ENCODE data around the gene LDLR. TPM values are rescaled to one million over a fixed set of nuclear protein-coding genes. Genes with fewer than 3 reads are reported as not detected.
"Not testable (repeated sequence)": the region's sequence is repeated elsewhere in the genome, so short reads cannot be mapped to it uniquely, and the experiment has no call there.

The LDLR gene
- total RNA-seq, 1 donor from 2014 or later: 242 TPM

- ATAC-seq (peak; percentile 87), DNase-seq (peak; percentile 83)
- TF ChIP-seq CTCF (IDR thresholded peaks at IDR 0.05): peak; percentile 89
- intact Hi-C loops (cut with DNase I): loop anchor here (5.0 kb wide), 1 partner anchor 71 kb away; no protein-coding TSS in a partner anchor
- Histone ChIP-seq H3K27ac (peak overlapping the region; percentile 27), H3K4me1 (peaks cover 7% of the 10 kb centered on the region), H3K27me3 (no peaks in the 10 kb centered on the region), H3K36me3 (peaks cover 71% of the 10 kb centered on the region), H3K9me3 (no peaks in the 10 kb centered on the region), H3K4me3 (no peak overlapping the region)
Observed at GRCh38 chr19:11130824-11131455, 41.7 kb downstream of the LDLR start.

- intact Hi-C loops (cut with DNase I): loop anchor here (5.0 kb wide), 1 partner anchor 71 kb away; no protein-coding TSS in a partner anchor
- Histone ChIP-seq H3K27ac (peak overlapping the region; percentile 8), H3K4me3 (no peak overlapping the region), H3K36me3 (peaks cover 68% of the 10 kb centered on the region), H3K27me3 (no peaks in the 10 kb centered on the region), H3K9me3 (no peaks in the 10 kb centered on the region), H3K4me1 (peaks cover 7% of the 10 kb centered on the region)
- no peak for ATAC-seq
- no peak for TF ChIP-seq CTCF (IDR thresholded peaks at IDR 0.05)
- DNase-seq: no peak
Observed at GRCh38 chr19:11131471-11131870, 42.2 kb downstream of the LDLR start.

GRCh38 chr19:11136400-11137101 is 47.3 kb downstream of the LDLR start:
- DNase-seq (no peak), ATAC-seq (peak; percentile 2)
- Histone ChIP-seq H3K27me3 (no peaks in the 10 kb centered on the region), H3K4me1 (peaks cover 26% of the 10 kb centered on the region), H3K36me3 (peaks cover 18% of the 10 kb centered on the region), H3K4me3 (no peak overlapping the region), H3K9me3 (no peaks in the 10 kb centered on the region), H3K27ac (no peak overlapping the region)
- TF ChIP-seq CTCF (IDR thresholded peaks at IDR 0.05): no peak
- intact Hi-C loops (cut with DNase I): no loop called here

- ATAC-seq: peak; percentile 57
- H3K36me3 ChIP-seq: peaks cover 9% of the 10 kb centered on the region
- H3K4me1 ChIP-seq: peaks cover 38% of the 10 kb centered on the region
- peak overlapping the region; percentile 32 for H3K4me3 ChIP-seq
- intact Hi-C loops (cut with DNase I): no loop called here
- peak overlapping the region; percentile 84 for H3K27ac ChIP-seq
- H3K27me3 ChIP-seq: no peaks in the 10 kb centered on the region
- DNase-seq: peak; percentile 84
- TF ChIP-seq CTCF (IDR thresholded peaks at IDR 0.05): peak; percentile 80
- no peaks in the 10 kb centered on the region for H3K9me3 ChIP-seq
Observed at GRCh38 chr19:11137542-11138384, 48.5 kb downstream of the LDLR start.

GRCh38 chr19:11138601-11139300 is 49.5 kb downstream of the LDLR start:
- H3K4me3 ChIP-seq: peak overlapping the region; percentile 32
- H3K4me1 ChIP-seq: peaks cover 48% of the 10 kb centered on the region
- intact Hi-C loops (cut with DNase I): no loop called here

GRCh38 chr19:11140023-11140538 is 50.8 kb downstream of the LDLR start:
- H3K36me3 ChIP-seq; ATAC-seq; DNase-seq; H3K27me3 ChIP-seq; intact Hi-C loops (cut with DNase I); H3K4me3 ChIP-seq; H3K9me3 ChIP-seq: not testable (repeated sequence)
- peaks cover 54% of the 10 kb centered on the region for H3K4me1 ChIP-seq
- H3K27ac ChIP-seq: peak overlapping the region; percentile 84

More at GRCh38 chr19:11138601-11139300, 49.5 kb downstream of the LDLR start:
- peak; percentile 72 for DNase-seq
- Histone ChIP-seq H3K27ac (peak overlapping the region; percentile 84), H3K36me3 (no peaks in the 10 kb centered on the region), H3K27me3 (no peaks in the 10 kb centered on the region), H3K9me3 (no peaks in the 10 kb centered on the region)
- no peak for TF ChIP-seq CTCF (IDR thresholded peaks at IDR 0.05)
- peak; percentile 24 for ATAC-seq
